DND-41 (cell line): ENCODE data around the gene UBASH3B.

Experiments used
- ATAC-seq: fragments of 200-7000 bp; cut with Tn5 transposase; 3 replicates; pipeline ENCODE4 v1.9.1; 2021; ENCODE audit warnings: low read depth; ENCODE audit not compliant: insufficient read depth
- DNase-seq: peaks from one replicate; pipeline ENCODE4 v3.0.0-alpha.2; 2020
- H2AFZ ChIP-seq: 2 replicates; pipeline ENCODE4 v1.6.0; 2012; ENCODE audit warnings: low read depth, low read length
- H3K27ac ChIP-seq: 2 replicates; pipeline ENCODE4 v1.5.1; 2012; ENCODE audit warnings: low read length, inconsistent platforms
- H3K27me3 ChIP-seq: fragments of 200-600 bp; sonication (generic); 2 replicates; pipeline ENCODE4 v1.6.0; 2012; ENCODE audit warnings: low read length, mild to moderate bottlenecking, inconsistent platforms; ENCODE audit not compliant: insufficient read depth, poor library complexity
- H3K36me3 ChIP-seq: 2 replicates; pipeline ENCODE4 v1.5.1; 2012; ENCODE audit warnings: low read length, inconsistent platforms; ENCODE audit not compliant: insufficient read depth
- H3K4me1 ChIP-seq: 2 replicates; pipeline ENCODE4 v1.5.1; 2012; ENCODE audit warnings: mild to moderate bottlenecking, low read length; ENCODE audit not compliant: insufficient read depth
- H3K4me2 ChIP-seq: 2 replicates; pipeline ENCODE4 v1.6.0; 2012; ENCODE audit warnings: mild to moderate bottlenecking, moderate library complexity, low read length, inconsistent platforms; ENCODE audit not compliant: insufficient read depth
- H3K4me3 ChIP-seq, 2 experiments: fragments of 200-600 bp in 1 of 2; shearing (Covaris generic) in 1 of 2; 2 replicates each; pipeline ENCODE4 v1.5.1; 2012 to 2016; ENCODE audit warnings: inconsistent platforms in 2 of 2, low read length in 2 of 2, mild to moderate bottlenecking in 2 of 2, low read depth in 1 of 2, moderate library complexity in 1 of 2
- H3K79me2 ChIP-seq: 2 replicates; pipeline ENCODE4 v1.6.0; 2012; ENCODE audit warnings: low read length, inconsistent platforms; ENCODE audit not compliant: insufficient read depth
- H3K9ac ChIP-seq: 2 replicates; pipeline ENCODE4 v1.6.0; 2012; ENCODE audit warnings: low read depth, mild to moderate bottlenecking, inconsistent platforms, low read length, moderate library complexity
- H3K9me3 ChIP-seq: 2 replicates; pipeline ENCODE4 v1.5.1; 2012; ENCODE audit warnings: low read length, moderate library complexity, mild to moderate bottlenecking, inconsistent platforms; ENCODE audit not compliant: insufficient read depth, severe bottlenecking
- H4K20me1 ChIP-seq: 2 replicates; pipeline ENCODE4 v1.6.0; 2012; ENCODE audit warnings: low read length; ENCODE audit not compliant: insufficient read depth
- CTCF ChIP-seq: IDR thresholded peaks from 2 replicates; pipeline ENCODE4 v1.5.1; 2012; ENCODE audit warnings: borderline replicate concordance, low read length, moderate library complexity, mild to moderate bottlenecking; ENCODE audit not compliant: poor library complexity, severe bottlenecking; ENCODE audit errors: extremely low read depth
- EZH2 ChIP-seq: IDR thresholded peaks from 3 replicates; pipeline ENCODE4 v1.6.1; 2012; ENCODE audit warnings: borderline replicate concordance, low read depth, mild to moderate bottlenecking, moderate library complexity, low read length, inconsistent platforms; ENCODE audit not compliant: severe bottlenecking

Gene UBASH3B

GRCh38 chr11:122745111-122745510 lies 89.6 kb downstream of the UBASH3B start:
- no peaks in the 10 kb centered on the region for H3K27me3 ChIP-seq
- no peak overlapping the region for H3K4me2 ChIP-seq
- no peak for ATAC-seq

GRCh38 chr11:122746050-122746478 lies 90.5 kb downstream of the UBASH3B start:
- H3K4me3 ChIP-seq = no peak overlapping the region
- peak overlapping the region; percentile 97 for H3K27ac ChIP-seq
- no peak overlapping the region for H3K9ac ChIP-seq
- H3K79me2 ChIP-seq = peaks cover 93% of the 10 kb centered on the region
- peaks cover 67% of the 10 kb centered on the region for H3K4me1 ChIP-seq
- no peak overlapping the region for H2AFZ ChIP-seq
- DNase-seq (no peak), ATAC-seq (no peak)
- no peaks in the 10 kb centered on the region for H3K9me3 ChIP-seq
- no peak overlapping the region for H3K4me2 ChIP-seq
- H3K36me3 ChIP-seq = peaks cover 25% of the 10 kb centered on the region
- TF ChIP-seq EZH2 = no peak
- no peak for TF ChIP-seq CTCF
- no peaks in the 10 kb centered on the region for H4K20me1 ChIP-seq
- H3K27me3 ChIP-seq = no peaks in the 10 kb centered on the region

More at GRCh38 chr11:122745111-122745510, 89.6 kb downstream of the UBASH3B start:
- Histone ChIP-seq H3K36me3 (peaks cover 20% of the 10 kb centered on the region), H3K9me3 (no peaks in the 10 kb centered on the region), H3K9ac (no peak overlapping the region; the same call in 1 of the 2 replicates), H4K20me1 (no peaks in the 10 kb centered on the region), H3K27ac (peak overlapping the region; percentile 97), H3K79me2 (peaks cover 92% of the 10 kb centered on the region), H3K4me3 (no peak overlapping the region), H2AFZ (no peak overlapping the region), H3K4me1 (peaks cover 67% of the 10 kb centered on the region)
- no peak for TF ChIP-seq EZH2
- TF ChIP-seq CTCF = no peak
- no peak for DNase-seq

GRCh38 chr11:122746611-122747244 lies 91.2 kb downstream of the UBASH3B start:
- Histone ChIP-seq H3K79me2 (peaks cover 93% of the 10 kb centered on the region), H3K4me2 (no peak overlapping the region), H3K9ac (no peak overlapping the region), H2AFZ (no peak overlapping the region), H3K4me1 (peaks cover 65% of the 10 kb centered on the region), H3K36me3 (peaks cover 29% of the 10 kb centered on the region), H3K9me3 (no peaks in the 10 kb centered on the region), H3K27ac (peak overlapping the region; percentile 33), H3K27me3 (no peaks in the 10 kb centered on the region), H3K4me3 (no peak overlapping the region), H4K20me1 (no peaks in the 10 kb centered on the region)
- no peak for TF ChIP-seq CTCF
- no peak for TF ChIP-seq EZH2
- no peak for DNase-seq
- no peak for ATAC-seq
